Stimulated activated CD8-positive, alpha-beta memory T cell treated with anti-CD3 and anti-CD28 coated beads, Interleukin-2, amount 100 ng/mL, for 1 hour (primary cell): ENCODE data around the gene RNF217.
"Not testable (repeated sequence)": the region's sequence is repeated elsewhere in the genome, so short reads cannot be mapped to it uniquely, and the experiment has no call there.

Experiments used
- DNase-seq, 2 donors: peaks; one replicate each; pipeline ENCODE4 v3.0.0-alpha.2; 2020; ENCODE audit warnings: low read depth in 2 of 2

Gene RNF217

GRCh38 chr6:125125856-125126255 is 163.6 kb downstream of the RNF217 start:
- DNase-seq: not testable (repeated sequence)

DNA sequence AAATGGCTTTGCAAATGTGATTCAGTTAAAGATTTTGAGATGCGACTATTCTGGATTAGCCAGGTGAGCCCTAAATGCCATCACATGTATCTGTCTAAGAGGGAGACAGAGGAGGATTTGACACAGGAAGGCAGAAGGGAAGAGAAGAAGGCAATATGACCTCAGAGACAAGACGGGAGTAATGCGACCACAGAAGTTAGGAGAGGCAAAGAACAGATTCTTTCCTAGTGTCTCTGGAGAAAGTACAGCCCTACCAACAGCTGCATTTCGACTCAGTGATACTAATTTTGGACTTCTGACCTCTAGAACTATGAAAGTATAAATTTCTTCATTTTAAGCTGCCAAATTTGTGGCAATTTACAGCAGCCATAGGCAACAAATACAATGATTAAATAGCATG is 167.1 kb downstream of the RNF217 start:
- DNase-seq: no peak

- DNase-seq: no peak
Measured at GRCh38 chr6:125132058-125132457, 169.8 kb downstream of the RNF217 start.

DNA sequence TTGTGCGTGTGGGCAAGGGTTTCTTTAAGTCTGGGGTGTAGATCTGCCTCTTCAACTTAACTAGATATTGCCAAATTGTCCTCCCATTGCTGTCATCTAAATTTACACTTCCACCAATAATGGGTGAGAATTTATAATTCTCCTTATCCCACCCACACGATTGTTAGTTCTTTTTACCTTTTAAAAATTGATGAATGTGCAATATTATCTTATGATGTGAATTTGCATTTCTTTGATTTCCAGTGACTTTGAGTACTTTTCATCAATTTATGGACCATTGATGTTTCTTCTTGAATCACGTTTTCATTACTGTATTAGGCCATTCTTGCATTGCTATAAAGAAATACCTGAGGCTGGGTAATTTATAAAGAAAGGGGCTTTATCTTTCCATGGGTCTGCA is 174.1 kb downstream of the RNF217 start:
- no peak for DNase-seq

GRCh38 chr6:125138083-125138482 is 175.8 kb downstream of the RNF217 start:
- DNase-seq: no peak

- DNase-seq: no peak
Measured at GRCh38 chr6:125140808-125141207, 178.6 kb downstream of the RNF217 start.
